ENCODE measurements around the gene ATL1.
A peak's percentile ranks its signal among the peaks of the same experiment; 100 is the strongest.
"Not testable (repeated sequence)": the region's sequence is repeated elsewhere in the genome, so short reads cannot be mapped to it uniquely, and the experiment has no call there.

Gene ATL1

GRCh38 chr14:50534416-50534815, 25.5 kb upstream of the ATL1 start:
- DNase-seq (ENCODE audit: extremely low read depth in 1 of 2, low read depth in 1 of 2) = no peak

- DNase-seq (ENCODE audit: extremely low read depth in 1 of 2, low read depth in 1 of 2) = no peak
These were observed 24.9 kb upstream of the ATL1 start for GRCh38 chr14:50534997-50535396.

GRCh38 chr14:50538034-50538433, 21.9 kb upstream of the ATL1 start:
- not testable (repeated sequence) for DNase-seq (ENCODE audit: extremely low read depth in 1 of 2, low read depth in 1 of 2)

GRCh38 chr14:50539051-50539450, 20.9 kb upstream of the ATL1 start:
- no peak for DNase-seq (ENCODE audit: extremely low read depth in 1 of 2, low read depth in 1 of 2)

GRCh38 chr14:50541159-50541567, 18.8 kb upstream of the ATL1 start:
- no peak for DNase-seq (ENCODE audit: extremely low read depth in 1 of 2, low read depth in 1 of 2)

- no peak for DNase-seq (ENCODE audit: extremely low read depth in 1 of 2, low read depth in 1 of 2)
These were observed 17.0 kb upstream of the ATL1 start for GRCh38 chr14:50542941-50543418.

GRCh38 chr14:50544911-50545310, 15.0 kb upstream of the ATL1 start:
- no peak for DNase-seq (ENCODE audit: extremely low read depth in 1 of 2, low read depth in 1 of 2)

GRCh38 chr14:50545618-50546017, 14.3 kb upstream of the ATL1 start:
- DNase-seq (ENCODE audit: extremely low read depth in 1 of 2, low read depth in 1 of 2) = no peak

GRCh38 chr14:50550294-50550693, 9.7 kb upstream of the ATL1 start:
- no peak for DNase-seq (ENCODE audit: extremely low read depth in 1 of 2, low read depth in 1 of 2)

GRCh38 chr14:50551877-50552276, 8.1 kb upstream of the ATL1 start:
- DNase-seq (ENCODE audit: extremely low read depth in 1 of 2, low read depth in 1 of 2) = no peak

- DNase-seq (ENCODE audit: extremely low read depth in 1 of 2, low read depth in 1 of 2) = not testable (repeated sequence)
These were observed 7.1 kb upstream of the ATL1 start for GRCh38 chr14:50552796-50553195.

- DNase-seq (ENCODE audit: extremely low read depth in 1 of 2, low read depth in 1 of 2) = peak in 1 of 2 donors; percentile 51
These were observed 963 bp downstream of the ATL1 start for GRCh38 chr14:50560931-50561285.

GRCh38 chr14:50562841-50563240, 2.9 kb downstream of the ATL1 start:
- DNase-seq (ENCODE audit: extremely low read depth in 1 of 2, low read depth in 1 of 2) = no peak

GRCh38 chr14:50569714-50570274, 9.8 kb downstream of the ATL1 start:
- DNase-seq (ENCODE audit: extremely low read depth in 1 of 2, low read depth in 1 of 2) = no peak

GRCh38 chr14:50573862-50574261, 13.9 kb downstream of the ATL1 start:
- no peak for DNase-seq (ENCODE audit: extremely low read depth in 1 of 2, low read depth in 1 of 2)

GRCh38 chr14:50575769-50576168, 15.8 kb downstream of the ATL1 start:
- DNase-seq (ENCODE audit: extremely low read depth in 1 of 2, low read depth in 1 of 2) = no peak

- no peak for DNase-seq (ENCODE audit: extremely low read depth in 1 of 2, low read depth in 1 of 2)
These were observed 18.0 kb downstream of the ATL1 start for GRCh38 chr14:50577982-50578381.

- no peak for DNase-seq (ENCODE audit: extremely low read depth in 1 of 2, low read depth in 1 of 2)
These were observed 18.5 kb downstream of the ATL1 start for GRCh38 chr14:50578433-50578832.

GRCh38 chr14:50590464-50590863, 30.5 kb downstream of the ATL1 start:
- DNase-seq (ENCODE audit: extremely low read depth in 1 of 2, low read depth in 1 of 2) = no peak

GRCh38 chr14:50594577-50595316, 34.8 kb downstream of the ATL1 start:
- no peak for DNase-seq (ENCODE audit: extremely low read depth in 1 of 2, low read depth in 1 of 2)

GRCh38 chr14:50598765-50599164, 38.8 kb downstream of the ATL1 start:
- no peak for DNase-seq (ENCODE audit: extremely low read depth in 1 of 2, low read depth in 1 of 2)

GRCh38 chr14:50599700-50600444, 39.9 kb downstream of the ATL1 start:
- DNase-seq (ENCODE audit: extremely low read depth in 1 of 2, low read depth in 1 of 2) = no peak
